ENCODE measurements around the gene NEGR1. TPM values are rescaled to one million over a fixed set of nuclear protein-coding genes. Genes with fewer than 3 reads are reported as not detected.

The NEGR1 gene
- total and polyA plus RNA-seq, 2 experiments from 2014 or later, result 0.57 to 0.94 TPM

- TF ChIP-seq ZNF462 (CRISPR knock-in tag; IDR thresholded peaks at IDR 0.05) (no peak), JUNB (IDR thresholded peaks at IDR 0.05; ENCODE audit: unreplicated experiment) (no peak)
These were observed 584.2 kb downstream of the NEGR1 start (continued) for GRCh38 chr1:71698186-71698585.

GRCh38 chr1:71695821-71696220 is 586.5 kb downstream of the NEGR1 start:
- Histone ChIP-seq H3K9me2 (ENCODE audit: insufficient read depth) (no peaks in the 10 kb centered on the region; the same call in 1 of the 2 replicates), H3K27me3 (ENCODE audit: insufficient read depth) (no peaks in the 10 kb centered on the region), H3K4me3 (no peak overlapping the region), H3K27ac (ENCODE audit: low read depth) (no peak overlapping the region), H3F3A (replicated peaks; ENCODE audit: low read depth) (no peaks in the 10 kb centered on the region), H2AFZ (no peak overlapping the region), H3K79me2 (replicated peaks; ENCODE audit: insufficient read depth) (no peaks in the 10 kb centered on the region), H3K4me2 (no peak overlapping the region), H3K4me1 (ENCODE audit: insufficient read depth) (no peaks in the 10 kb centered on the region), H3K36me3 (ENCODE audit: insufficient read depth) (no peaks in the 10 kb centered on the region), H4K20me1 (replicated peaks; ENCODE audit: insufficient read depth) (no peaks in the 10 kb centered on the region)
- Mint-ChIP-seq H3K27me3 (ENCODE audit: insufficient read depth, low read depth, poor library complexity) (no peaks in the 10 kb centered on the region), H3K4me1 (no peaks in the 10 kb centered on the region), H3K36me3 (ENCODE audit: low read depth) (no peaks in the 10 kb centered on the region), H3K9me3 (no peaks in the 10 kb centered on the region), H3K4me3 (no peak overlapping the region), H3K27ac (no peak overlapping the region)
- ATAC-seq (no peak), DNase-seq (ENCODE audit: low spot score) (no peak)
- TF ChIP-seq CREB1 (CRISPR knock-in tag; IDR thresholded peaks at IDR 0.05; ENCODE audit: low read depth) (no peak), EZH2phosphoT487 (IDR thresholded peaks at IDR 0.05; ENCODE audit: unreplicated experiment) (no peak), JUNB (IDR thresholded peaks at IDR 0.05; ENCODE audit: unreplicated experiment) (no peak), STAT1 (IDR thresholded peaks at IDR 0.05; ENCODE audit: unreplicated experiment) (no peak)
- TF ChIP-seq, protein P1, sequence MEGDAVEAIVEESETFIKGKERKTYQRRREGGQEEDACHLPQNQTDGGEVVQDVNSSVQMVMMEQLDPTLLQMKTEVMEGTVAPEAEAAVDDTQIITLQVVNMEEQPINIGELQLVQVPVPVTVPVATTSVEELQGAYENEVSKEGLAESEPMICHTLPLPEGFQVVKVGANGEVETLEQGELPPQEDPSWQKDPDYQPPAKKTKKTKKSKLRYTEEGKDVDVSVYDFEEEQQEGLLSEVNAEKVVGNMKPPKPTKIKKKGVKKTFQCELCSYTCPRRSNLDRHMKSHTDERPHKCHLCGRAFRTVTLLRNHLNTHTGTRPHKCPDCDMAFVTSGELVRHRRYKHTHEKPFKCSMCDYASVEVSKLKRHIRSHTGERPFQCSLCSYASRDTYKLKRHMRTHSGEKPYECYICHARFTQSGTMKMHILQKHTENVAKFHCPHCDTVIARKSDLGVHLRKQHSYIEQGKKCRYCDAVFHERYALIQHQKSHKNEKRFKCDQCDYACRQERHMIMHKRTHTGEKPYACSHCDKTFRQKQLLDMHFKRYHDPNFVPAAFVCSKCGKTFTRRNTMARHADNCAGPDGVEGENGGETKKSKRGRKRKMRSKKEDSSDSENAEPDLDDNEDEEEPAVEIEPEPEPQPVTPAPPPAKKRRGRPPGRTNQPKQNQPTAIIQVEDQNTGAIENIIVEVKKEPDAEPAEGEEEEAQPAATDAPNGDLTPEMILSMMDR (conservative IDR thresholded peaks at IDR 0.05; ENCODE audit: low read depth in 2 of 2), result no peak
- TF ChIP-seq, protein P2, sequence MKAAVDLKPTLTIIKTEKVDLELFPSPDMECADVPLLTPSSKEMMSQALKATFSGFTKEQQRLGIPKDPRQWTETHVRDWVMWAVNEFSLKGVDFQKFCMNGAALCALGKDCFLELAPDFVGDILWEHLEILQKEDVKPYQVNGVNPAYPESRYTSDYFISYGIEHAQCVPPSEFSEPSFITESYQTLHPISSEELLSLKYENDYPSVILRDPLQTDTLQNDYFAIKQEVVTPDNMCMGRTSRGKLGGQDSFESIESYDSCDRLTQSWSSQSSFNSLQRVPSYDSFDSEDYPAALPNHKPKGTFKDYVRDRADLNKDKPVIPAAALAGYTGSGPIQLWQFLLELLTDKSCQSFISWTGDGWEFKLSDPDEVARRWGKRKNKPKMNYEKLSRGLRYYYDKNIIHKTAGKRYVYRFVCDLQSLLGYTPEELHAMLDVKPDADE (IDR thresholded peaks at IDR 0.05), result no peak

Measured in GM23338 (cell line).